ENCODE measurements around the gene GNA12.
"Not testable (repeated sequence)": the region's sequence is repeated elsewhere in the genome, so short reads cannot be mapped to it uniquely, and the experiment has no call there.

- TF ChIP-seq, protein P1, sequence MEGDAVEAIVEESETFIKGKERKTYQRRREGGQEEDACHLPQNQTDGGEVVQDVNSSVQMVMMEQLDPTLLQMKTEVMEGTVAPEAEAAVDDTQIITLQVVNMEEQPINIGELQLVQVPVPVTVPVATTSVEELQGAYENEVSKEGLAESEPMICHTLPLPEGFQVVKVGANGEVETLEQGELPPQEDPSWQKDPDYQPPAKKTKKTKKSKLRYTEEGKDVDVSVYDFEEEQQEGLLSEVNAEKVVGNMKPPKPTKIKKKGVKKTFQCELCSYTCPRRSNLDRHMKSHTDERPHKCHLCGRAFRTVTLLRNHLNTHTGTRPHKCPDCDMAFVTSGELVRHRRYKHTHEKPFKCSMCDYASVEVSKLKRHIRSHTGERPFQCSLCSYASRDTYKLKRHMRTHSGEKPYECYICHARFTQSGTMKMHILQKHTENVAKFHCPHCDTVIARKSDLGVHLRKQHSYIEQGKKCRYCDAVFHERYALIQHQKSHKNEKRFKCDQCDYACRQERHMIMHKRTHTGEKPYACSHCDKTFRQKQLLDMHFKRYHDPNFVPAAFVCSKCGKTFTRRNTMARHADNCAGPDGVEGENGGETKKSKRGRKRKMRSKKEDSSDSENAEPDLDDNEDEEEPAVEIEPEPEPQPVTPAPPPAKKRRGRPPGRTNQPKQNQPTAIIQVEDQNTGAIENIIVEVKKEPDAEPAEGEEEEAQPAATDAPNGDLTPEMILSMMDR (conservative IDR thresholded peaks at IDR 0.05; ENCODE audit: low read depth, low read length), result not testable (repeated sequence)
- not testable (repeated sequence) for TF ChIP-seq EZH2 (IDR thresholded peaks at IDR 0.05; ENCODE audit: borderline replicate concordance, low read depth, low read length, poor library complexity, severe bottlenecking)
These were observed 95.4 kb downstream of the GNA12 start for GRCh38 chr7:2748684-2749083.

All from A673 (cell line).